Keratinocyte (primary cell): ENCODE results near the gene MYH9. TPM values are rescaled to one million over a fixed set of nuclear protein-coding genes. Genes with fewer than 3 reads are reported as not detected.

ENCODE experiments used
- DNase-seq: peaks from one replicate; pipeline ENCODE4 v3.0.0-alpha.2; 2011; ENCODE audit warnings: low read depth, missing footprints, low spot score
- FAIRE-seq: peaks from 2 replicates; lab custom pipeline; 2011; peaks lifted over from hg19 to GRCh38; lab: Jason Lieb, UNC
- H2AFZ ChIP-seq: 2 replicates; pipeline ENCODE4 v1.6.0; 2012; ENCODE audit warnings: low read length, control low read depth, inconsistent platforms; ENCODE audit not compliant: control insufficient read depth
- H3K27ac ChIP-seq: 2 replicates; pipeline ENCODE4 v1.5.1; 2011; ENCODE audit warnings: low read length; ENCODE audit not compliant: control insufficient read depth, insufficient read depth
- H3K27me3 ChIP-seq: 3 replicates; pipeline ENCODE4 v1.6.0; 2011; ENCODE audit warnings: low read length; ENCODE audit not compliant: control insufficient read depth, insufficient read depth; ENCODE audit errors: extremely low read depth
- H3K36me3 ChIP-seq, 2 experiments: 2 replicates in 1 of 2; 3 replicates in 1 of 2; pipeline ENCODE4 v1.5.1; 2011; ENCODE audit warnings: low read length in 2 of 2, mild to moderate bottlenecking in 1 of 2; ENCODE audit not compliant: control insufficient read depth in 2 of 2, insufficient read depth in 2 of 2; ENCODE audit errors: extremely low read depth in 1 of 2
- H3K4me1 ChIP-seq: 3 replicates; pipeline ENCODE4 v1.5.1; 2011; ENCODE audit warnings: low read length; ENCODE audit not compliant: control insufficient read depth, insufficient read depth; ENCODE audit errors: extremely low read depth
- H3K4me2 ChIP-seq: 3 replicates; pipeline ENCODE4 v1.6.0; 2011; ENCODE audit warnings: low read depth, low read length; ENCODE audit not compliant: control insufficient read depth, insufficient read depth; ENCODE audit errors: extremely low read depth
- H3K4me3 ChIP-seq, 3 experiments: fragments of 200-600 bp in 1 of 3; sonication (generic) in 1 of 3; 2 replicates in 2 of 3; 3 replicates in 1 of 3; pipeline ENCODE4 v1.5.1; 2011 to 2016; ENCODE audit warnings: low read length in 3 of 3, mild to moderate bottlenecking in 3 of 3, control low read depth in 2 of 3, inconsistent platforms in 1 of 3, low read depth in 1 of 3, mixed read lengths in 1 of 3, mixed run types in 1 of 3, moderate library complexity in 1 of 3; ENCODE audit not compliant: control insufficient read depth in 2 of 3, insufficient read depth in 2 of 3; ENCODE audit errors: extremely low read depth in 1 of 3
- H3K79me2 ChIP-seq: 2 replicates; pipeline ENCODE4 v1.6.0; 2012; ENCODE audit warnings: low read length; ENCODE audit not compliant: control insufficient read depth, insufficient read depth
- H3K9ac ChIP-seq: 3 replicates; pipeline ENCODE4 v1.6.0; 2011; ENCODE audit warnings: low read length; ENCODE audit not compliant: control insufficient read depth, insufficient read depth; ENCODE audit errors: extremely low read depth
- H3K9me1 ChIP-seq: 3 replicates; pipeline ENCODE4 v1.6.0; 2011; ENCODE audit warnings: low read length; ENCODE audit not compliant: control insufficient read depth, insufficient read depth; ENCODE audit errors: extremely low read depth
- H3K9me3 ChIP-seq: 2 replicates; pipeline ENCODE4 v1.5.1; 2012; ENCODE audit warnings: low read depth, low read length; ENCODE audit not compliant: control insufficient read depth
- H4K20me1 ChIP-seq: 3 replicates; pipeline ENCODE4 v1.6.0; 2011; ENCODE audit warnings: low read length; ENCODE audit not compliant: control insufficient read depth, insufficient read depth; ENCODE audit errors: extremely low read depth
- CTCF ChIP-seq, 3 experiments: IDR thresholded peaks in 1 of 3; conservative IDR thresholded peaks in 1 of 3; optimal IDR thresholded peaks in 1 of 3; 2 replicates in 2 of 3; 3 replicates in 1 of 3; pipeline versions ENCODE3 to v1.5.1; 2011; ENCODE audit warnings: low read length in 3 of 3, mild to moderate bottlenecking in 3 of 3, moderate library complexity in 2 of 3, control low read depth in 1 of 3, inconsistent platforms in 1 of 3; ENCODE audit not compliant: insufficient read depth in 2 of 3; ENCODE audit errors: extremely low read depth in 1 of 3
- EZH2 ChIP-seq: IDR thresholded peaks from one replicate; pipeline ENCODE4 v1.6.1; 2012; ENCODE audit warnings: inconsistent platforms, mild to moderate bottlenecking, low read length, moderate library complexity
- dilution Hi-C: fragments of 300-500 bp; cut with MboI; formaldehyde crosslinking; loops from one replicate; pipeline ENCODE4 v1.7.0; 2020; ENCODE audit warnings: low sequenced_read_pairs; ENCODE audit not compliant: extremely low pct_ligation_motif_present
- polyA plus RNA-seq, 5 experiments: library from polyadenylated mRNA; depleted of rRNA in 3 of 5; stranded (reverse) in 3 of 5; stranded (forward) in 1 of 5; unstranded in 1 of 5; fragments of >200 nt; gene quantifications; 1 replicate in 1 of 5; 2 replicates in 3 of 5; 3 replicates in 1 of 5; pipeline versions ENCODE4 v1.2.1 to v1.2.3, GENCODE V29; 2011 to 2012; ENCODE audit warnings: missing spikeins in 2 of 5, low read depth in 1 of 5, low replicate concordance in 1 of 5

MYH9 gene
- polyA plus RNA-seq, 1 donor (not counting 4 experiments of a cell fraction or from before 2014, with no cell fraction given) = 351 TPM

- no peak for TF ChIP-seq CTCF (optimal IDR thresholded peaks at IDR 0.05 in 1 of 3, IDR thresholded peaks at IDR 0.05 in 1 of 3, conservative IDR thresholded peaks at IDR 0.05 in 1 of 3; ENCODE audit: extremely low read depth in 1 of 3, insufficient read depth in 2 of 3, low read length in 3 of 3)
- TF ChIP-seq EZH2 = no peak
- no peak for FAIRE-seq
- Histone ChIP-seq H3K36me3 (peaks cover 31 to 52% of the 10 kb centered on the region in 2 experiments), H2AFZ (no peak overlapping the region), H3K27ac (peak overlapping the region; percentile 49), H3K9ac (peak overlapping the region; percentile 38), H3K4me1 (peaks cover 96% of the 10 kb centered on the region), H3K4me3 (no peak overlapping the region), H4K20me1 (peaks cover 89% of the 10 kb centered on the region), H3K9me1 (peaks cover 6% of the 10 kb centered on the region), H3K79me2 (peaks cover 99% of the 10 kb centered on the region), H3K9me3 (no peaks in the 10 kb centered on the region), H3K27me3 (no peaks in the 10 kb centered on the region), H3K4me2 (peak overlapping the region; percentile 34)
- no peak for DNase-seq
- dilution Hi-C loops = no loop called here
Measured at GRCh38 chr22:36364255-36365019, 23.3 kb downstream of the MYH9 start.

GRCh38 chr22:36363349-36363981, 24.3 kb downstream of the MYH9 start:
- no peak overlapping the region for H2AFZ ChIP-seq
- H3K9me1 ChIP-seq = peaks cover 7% of the 10 kb centered on the region
- no peak for TF ChIP-seq EZH2
- TF ChIP-seq CTCF (optimal IDR thresholded peaks at IDR 0.05 in 1 of 3, IDR thresholded peaks at IDR 0.05 in 1 of 3, conservative IDR thresholded peaks at IDR 0.05 in 1 of 3; ENCODE audit: extremely low read depth in 1 of 3, insufficient read depth in 2 of 3, low read length in 3 of 3) = no peak
- peak overlapping the region; percentile 49 for H3K27ac ChIP-seq
- H3K4me3 ChIP-seq = no peak overlapping the region
- H3K4me1 ChIP-seq = peaks cover 96% of the 10 kb centered on the region
- no peaks in the 10 kb centered on the region for H3K27me3 ChIP-seq
- peaks cover 99% of the 10 kb centered on the region for H3K79me2 ChIP-seq
- H4K20me1 ChIP-seq = peaks cover 90% of the 10 kb centered on the region
- peaks cover 33 to 55% of the 10 kb centered on the region in 2 experiments for H3K36me3 ChIP-seq
- H3K4me2 ChIP-seq = peak overlapping the region; percentile 17
- DNase-seq = no peak
- dilution Hi-C loops = no loop called here
- H3K9me3 ChIP-seq = no peaks in the 10 kb centered on the region
- FAIRE-seq = no peak
- peak overlapping the region; percentile 20 for H3K9ac ChIP-seq
